Erythroblast (primary cell): Measurements from ENCODE around the gene TUNAR.

Experiments used
- GATA1 ChIP-seq: IDR thresholded peaks from 2 replicates; pipeline ENCODE4 v1.6.1; 2011; ENCODE audit warnings: low read depth, mild to moderate bottlenecking, control low read depth, low read length, moderate library complexity
- POLR2A ChIP-seq: IDR thresholded peaks from 2 replicates; pipeline ENCODE4 v1.6.1; 2011; ENCODE audit warnings: mild to moderate bottlenecking, low read length

DNA sequence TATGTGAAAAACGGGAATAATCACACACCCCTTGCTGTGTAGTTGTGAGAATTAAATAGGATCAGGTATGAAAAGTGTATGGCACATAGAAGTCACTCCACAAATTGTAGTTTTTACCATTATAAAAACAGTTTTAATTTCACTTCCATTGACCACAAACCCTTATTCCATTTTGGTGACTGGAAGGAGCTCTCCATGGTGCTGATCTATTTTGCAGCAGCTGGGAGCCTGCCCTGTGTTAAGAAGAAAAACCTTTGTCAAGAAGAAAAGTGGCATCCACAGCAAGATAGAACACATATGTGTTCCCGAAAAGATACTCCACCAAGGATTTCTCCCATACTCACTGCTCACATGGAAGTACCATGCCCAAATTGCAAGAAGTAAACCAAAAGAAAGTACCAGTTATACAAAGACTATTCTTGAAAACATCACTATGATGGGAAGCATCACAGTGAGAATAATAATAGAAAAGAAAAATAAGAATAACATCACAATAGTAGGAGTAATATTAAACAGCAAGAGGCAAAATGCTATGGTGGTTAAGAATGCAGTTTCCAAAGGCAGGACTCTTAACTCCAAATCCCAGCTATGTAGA is 58.7 kb downstream of the TUNAR start:
- no peak for TF ChIP-seq POLR2A
- no peak for TF ChIP-seq GATA1
